CD4-positive, alpha-beta T cell treated with Interferon alpha-2 for 1 hour (primary cell): Measurements from ENCODE around the gene NELL2.
"Not testable (repeated sequence)": the region's sequence is repeated elsewhere in the genome, so short reads cannot be mapped to it uniquely, and the experiment has no call there.

Experiments used
- DNase-seq, 2 donors: peaks; one replicate each; pipeline ENCODE4 v3.0.0-alpha.2; 2020 to 2022

NELL2 gene

GRCh38 chr12:44847403-44847802 is 28.7 kb downstream of the NELL2 start:
- no peak for DNase-seq

- no peak for DNase-seq
Measured at GRCh38 chr12:44846826-44847225, 29.3 kb downstream of the NELL2 start.

GRCh38 chr12:44842669-44843068 is 33.4 kb downstream of the NELL2 start:
- DNase-seq, result no peak

GRCh38 chr12:44839785-44840184 is 36.3 kb downstream of the NELL2 start:
- no peak for DNase-seq

GRCh38 chr12:44837114-44837755 is 38.9 kb downstream of the NELL2 start:
- no peak for DNase-seq

GRCh38 chr12:44835641-44836379 is 40.3 kb downstream of the NELL2 start:
- peak in 1 of 2 donors; percentile 34 for DNase-seq

GRCh38 chr12:44834996-44835395 is 41.1 kb downstream of the NELL2 start:
- not testable (repeated sequence) for DNase-seq

GRCh38 chr12:44833561-44833960 is 42.6 kb downstream of the NELL2 start:
- no peak for DNase-seq

- no peak for DNase-seq
Measured at GRCh38 chr12:44830566-44831055, 45.5 kb downstream of the NELL2 start.

- DNase-seq, result no peak
Measured at GRCh38 chr12:44829045-44829444, 47.1 kb downstream of the NELL2 start.

GRCh38 chr12:44827832-44828438 is 48.2 kb downstream of the NELL2 start:
- DNase-seq, result peak in 1 of 2 donors; percentile 66

GRCh38 chr12:44821702-44822101 is 54.4 kb downstream of the NELL2 start:
- DNase-seq, result not testable (repeated sequence)

- no peak for DNase-seq
Measured at GRCh38 chr12:44819884-44820283, 56.2 kb downstream of the NELL2 start.

GRCh38 chr12:44817687-44818086 is 58.4 kb downstream of the NELL2 start:
- no peak for DNase-seq

GRCh38 chr12:44816446-44817017 is 59.6 kb downstream of the NELL2 start:
- DNase-seq, result no peak

- peak; percentile 5 to 76 for DNase-seq
Measured at GRCh38 chr12:44812062-44812461, 64.1 kb downstream of the NELL2 start.

GRCh38 chr12:44804068-44804467 is 72.0 kb downstream of the NELL2 start:
- no peak for DNase-seq

- DNase-seq, result no peak
Measured at GRCh38 chr12:44795970-44796369, 80.1 kb downstream of the NELL2 start.

GRCh38 chr12:44788731-44789130 is 87.4 kb downstream of the NELL2 start:
- no peak for DNase-seq

- DNase-seq, result no peak
Measured at GRCh38 chr12:44780221-44780790, 95.8 kb downstream of the NELL2 start.

- DNase-seq, result no peak
Measured at GRCh38 chr12:44779766-44780165, 96.3 kb downstream of the NELL2 start.

- no peak for DNase-seq
Measured at GRCh38 chr12:44778863-44779262, 97.3 kb downstream of the NELL2 start.

- no peak for DNase-seq
Measured at GRCh38 chr12:44777044-44777443, 99.1 kb downstream of the NELL2 start.
